H1 (cell line): Measurements from ENCODE around the gene MCM6.

Experiments used
- BCL11A ChIP-seq, 2 experiments: IDR thresholded peaks; one replicate each; pipeline ENCODE4 v1.6.1; 2011; ENCODE audit warnings: low read depth in 2 of 2, low read length in 2 of 2, mild to moderate bottlenecking in 2 of 2
- CTCF ChIP-seq, 3 experiments: IDR thresholded peaks; 1 replicate in 2 of 3; 2 replicates in 1 of 3; pipeline versions ENCODE4 v1.5.1 to v1.6.1; 2011; ENCODE audit warnings: low read length in 3 of 3, mild to moderate bottlenecking in 3 of 3, inconsistent platforms in 2 of 3, low read depth in 1 of 3, moderate library complexity in 1 of 3; ENCODE audit not compliant: insufficient read depth in 1 of 3; ENCODE audit errors: control extremely low read depth in 1 of 3
- EZH2 ChIP-seq: fragments of 200-600 bp; sonication (generic); IDR thresholded peaks from 2 replicates; pipeline ENCODE4 v1.7.1; 2012; ENCODE audit warnings: low read depth, mild to moderate bottlenecking, moderate library complexity, low read length, inconsistent platforms; ENCODE audit not compliant: severe bottlenecking
- GABPA ChIP-seq: IDR thresholded peaks from 2 replicates; pipeline ENCODE4 v1.6.1; 2011; ENCODE audit warnings: mild to moderate bottlenecking, low read length, moderate library complexity, borderline replicate concordance; ENCODE audit not compliant: insufficient read depth
- SUZ12 ChIP-seq: fragments of 200-600 bp; sonication (generic); IDR thresholded peaks from 2 replicates; pipeline ENCODE4 v1.6.1; 2012; ENCODE audit warnings: mild to moderate bottlenecking, inconsistent platforms, low read length, moderate library complexity, mixed read lengths

- TF ChIP-seq BCL11A (IDR thresholded peaks at IDR 0.05; ENCODE audit: low read depth in 2 of 2, low read length in 2 of 2) (no peak), GABPA (no peak), CTCF (IDR thresholded peaks at IDR 0.05; ENCODE audit: control extremely low read depth in 1 of 3, insufficient read depth in 1 of 3, low read depth in 1 of 3, low read length in 3 of 3) (no peak), EZH2 (no peak), SUZ12 (no peak)
Observed at GRCh38 chr2:135843671-135844070, 32.6 kb downstream of the MCM6 start.
